GM12801 (cell line): ENCODE measurements around the gene ZNF562.

Experiments used
- CTCF ChIP-seq: IDR thresholded peaks from one replicate; pipeline ENCODE4 v1.5.1; 2011; ENCODE audit warnings: control low read depth; ENCODE audit not compliant: insufficient read length; ENCODE audit errors: extremely low read depth

The ZNF562 gene

GRCh38 chr19:9622531-9622930 is 52.4 kb downstream of the ZNF562 start:
- TF ChIP-seq CTCF, result no peak

- TF ChIP-seq CTCF, result no peak
These were observed 53.5 kb downstream of the ZNF562 start, which contains the start of gene ZNF561 for GRCh38 chr19:9621156-9622037. ZNF561 (minus strand) TSS chr19:9621232; CDS start chr19:9619456, 1,776 bp downstream.

GRCh38 chr19:9620842-9621155 is 54.1 kb downstream of the ZNF562 start:
- TF ChIP-seq CTCF, result no peak

- no peak for TF ChIP-seq CTCF
These were observed 59.1 kb downstream of the ZNF562 start for GRCh38 chr19:9615844-9616243.

- no peak for TF ChIP-seq CTCF
These were observed 64.3 kb downstream of the ZNF562 start for GRCh38 chr19:9610484-9611113.

GRCh38 chr19:9608912-9609311 is 66.0 kb downstream of the ZNF562 start:
- no peak for TF ChIP-seq CTCF

- no peak for TF ChIP-seq CTCF
These were observed 77.9 kb downstream of the ZNF562 start for GRCh38 chr19:9597027-9597426.
